Head of caudate nucleus (tissue), 42 donors: Measurements from ENCODE around the gene GAA.

Experiments
- DNase-seq, 42 donors: peaks; one replicate each; pipeline versions ENCODE4 v3.0.0 to v3.0.0-alpha.2; 2020 to 2021; ENCODE audit warnings: mixed read lengths in 7 of 42
- intact Hi-C: fragments of 100-400 bp; cut with DNase I; formaldehyde crosslinking; loops from one replicate; pipeline ENCODE4 v1.15.0; 2022

GAA gene

GRCh38 chr17:80099291-80100034, 1.9 kb upstream of the GAA start:
- no peak for DNase-seq
- intact Hi-C loops, result loop anchor here (2.0 to 10.0 kb wide), 2 partner anchors 47 to 105 kb away; partner anchors contain the start of gene EIF4A3

- DNase-seq, result no peak
- intact Hi-C loops, result loop anchor here (2.0 kb wide), 1 partner anchor 47 kb away; the partner anchor contains the start of gene EIF4A3
Measured at GRCh38 chr17:80100035-80100323, 1.4 kb upstream of the GAA start.

GRCh38 chr17:80101946-80102663, 724 bp downstream of the GAA start:
- intact Hi-C loops, result loop anchor here (2.0 kb wide), 1 partner anchor 45 kb away; the partner anchor contains the start of gene EIF4A3
- peak in 26 of 42 donors; percentile 3 to 59 (median 32) for DNase-seq

- no peak for DNase-seq
- intact Hi-C loops, result no loop called here
Measured at GRCh38 chr17:80102664-80103448, 1.5 kb downstream of the GAA start.

GRCh38 chr17:80103449-80104085, 2.2 kb downstream of the GAA start:
- intact Hi-C loops, result no loop called here
- DNase-seq, result no peak

GRCh38 chr17:80104321-80104955, 3.1 kb downstream of the GAA start:
- peak in 1 of 42 donors; percentile 13 for DNase-seq
- intact Hi-C loops, result no loop called here

GRCh38 chr17:80104956-80105375, 3.6 kb downstream of the GAA start:
- DNase-seq, result peak in 1 of 42 donors; percentile 9
- intact Hi-C loops, result no loop called here

- intact Hi-C loops, result no loop called here
- DNase-seq, result peak in 30 of 42 donors; percentile 15 to 68 (median 40)
Measured at GRCh38 chr17:80105762-80106161, 4.4 kb downstream of the GAA start.

- intact Hi-C loops, result no loop called here
- DNase-seq, result peak in 3 of 42 donors; percentile 2 to 29 (median 4)
Measured at GRCh38 chr17:80106176-80106575, 4.8 kb downstream of the GAA start.

GRCh38 chr17:80106751-80107150, 5.4 kb downstream of the GAA start:
- intact Hi-C loops, result no loop called here
- peak in 4 of 42 donors; percentile 1 to 12 (median 10) for DNase-seq

GRCh38 chr17:80107231-80108021, 6.0 kb downstream of the GAA start:
- intact Hi-C loops, result no loop called here
- DNase-seq, result peak in 7 of 42 donors; percentile 8 to 36 (median 19)

- peak in 6 of 42 donors; percentile 9 to 33 (median 18) for DNase-seq
- intact Hi-C loops, result no loop called here
Measured at GRCh38 chr17:80108036-80108971, 6.9 kb downstream of the GAA start.

- DNase-seq, result peak in 6 of 42 donors; percentile 5 to 21 (median 12)
- intact Hi-C loops, result no loop called here
Measured at GRCh38 chr17:80109066-80109660, 7.8 kb downstream of the GAA start.

GRCh38 chr17:80109713-80110446, 8.5 kb downstream of the GAA start:
- intact Hi-C loops, result no loop called here
- DNase-seq, result peak in 6 of 42 donors; percentile 6 to 29 (median 18)

GRCh38 chr17:80110447-80110812, 9.0 kb downstream of the GAA start:
- peak in 5 of 42 donors; percentile 4 to 25 (median 23) for DNase-seq
- intact Hi-C loops, result no loop called here
